Measurements from ENCODE around the gene LHFPL4.
"Not testable (repeated sequence)": the region's sequence is repeated elsewhere in the genome, so short reads cannot be mapped to it uniquely, and the experiment has no call there.

The LHFPL4 gene

GRCh38 chr3:9534429-9534828, 19.2 kb downstream of the LHFPL4 start:
- DNase-seq, result no peak

- DNase-seq, result no peak
Measured at GRCh38 chr3:9525078-9525477, 28.5 kb downstream of the LHFPL4 start.

- DNase-seq, result no peak
Measured at GRCh38 chr3:9514956-9515355, 38.7 kb downstream of the LHFPL4 start.

- no peak for DNase-seq
Measured at GRCh38 chr3:9514306-9514705, 39.3 kb downstream of the LHFPL4 start.

GRCh38 chr3:9512456-9513045, 41.1 kb downstream of the LHFPL4 start:
- DNase-seq, result no peak

GRCh38 chr3:9508781-9509180, 44.8 kb downstream of the LHFPL4 start:
- DNase-seq, result peak; percentile 21

- DNase-seq, result no peak
Measured at GRCh38 chr3:9507586-9508578, 45.7 kb downstream of the LHFPL4 start.

- DNase-seq, result peak; percentile 71
Measured at GRCh38 chr3:9503283-9503682, 50.3 kb downstream of the LHFPL4 start.

GRCh38 chr3:9501226-9501625, 52.4 kb downstream of the LHFPL4 start:
- DNase-seq, result no peak

GRCh38 chr3:9500108-9501050, 53.2 kb downstream of the LHFPL4 start:
- DNase-seq, result peak; percentile 65

- DNase-seq, result no peak
Measured at GRCh38 chr3:9499455-9500107, 54.0 kb downstream of the LHFPL4 start.

- no peak for DNase-seq
Measured at GRCh38 chr3:9498781-9499180, 54.8 kb downstream of the LHFPL4 start.

- no peak for DNase-seq
Measured at GRCh38 chr3:9497821-9498565, 55.6 kb downstream of the LHFPL4 start.

GRCh38 chr3:9496893-9497292, 56.7 kb downstream of the LHFPL4 start:
- DNase-seq, result no peak

- not testable (repeated sequence) for DNase-seq
Measured at GRCh38 chr3:9494036-9494435, 59.6 kb downstream of the LHFPL4 start.

- DNase-seq, result no peak
Measured at GRCh38 chr3:9491506-9491905, 62.1 kb downstream of the LHFPL4 start.

- DNase-seq, result no peak
Measured at GRCh38 chr3:9485248-9485647, 68.4 kb downstream of the LHFPL4 start.

- DNase-seq, result no peak
Measured at GRCh38 chr3:9480265-9480664, 73.4 kb downstream of the LHFPL4 start.

GRCh38 chr3:9476935-9477334, 76.7 kb downstream of the LHFPL4 start:
- no peak for DNase-seq

- no peak for DNase-seq
Measured at GRCh38 chr3:9474482-9474881, 79.1 kb downstream of the LHFPL4 start.

- DNase-seq, result no peak
Measured at GRCh38 chr3:9473496-9474065, 80.0 kb downstream of the LHFPL4 start.

Data from DMS53 (cell line).